22Rv1 (cell line): ENCODE data around the gene ANGPTL8.

ENCODE experiments used
- ZFX ChIP-seq: fragments of 450-650 bp; IDR thresholded peaks from 2 replicates; pipeline ENCODE4 v1.6.1; 2017; ENCODE audit warnings: antibody characterized with exemption, borderline replicate concordance
- TF ChIP-seq, protein P1 (sequence below): fragments of 450-650 bp; IDR thresholded peaks from 2 replicates; pipeline ENCODE4 v1.5.1; 2017; ENCODE audit warnings: mild to moderate bottlenecking

DNA sequence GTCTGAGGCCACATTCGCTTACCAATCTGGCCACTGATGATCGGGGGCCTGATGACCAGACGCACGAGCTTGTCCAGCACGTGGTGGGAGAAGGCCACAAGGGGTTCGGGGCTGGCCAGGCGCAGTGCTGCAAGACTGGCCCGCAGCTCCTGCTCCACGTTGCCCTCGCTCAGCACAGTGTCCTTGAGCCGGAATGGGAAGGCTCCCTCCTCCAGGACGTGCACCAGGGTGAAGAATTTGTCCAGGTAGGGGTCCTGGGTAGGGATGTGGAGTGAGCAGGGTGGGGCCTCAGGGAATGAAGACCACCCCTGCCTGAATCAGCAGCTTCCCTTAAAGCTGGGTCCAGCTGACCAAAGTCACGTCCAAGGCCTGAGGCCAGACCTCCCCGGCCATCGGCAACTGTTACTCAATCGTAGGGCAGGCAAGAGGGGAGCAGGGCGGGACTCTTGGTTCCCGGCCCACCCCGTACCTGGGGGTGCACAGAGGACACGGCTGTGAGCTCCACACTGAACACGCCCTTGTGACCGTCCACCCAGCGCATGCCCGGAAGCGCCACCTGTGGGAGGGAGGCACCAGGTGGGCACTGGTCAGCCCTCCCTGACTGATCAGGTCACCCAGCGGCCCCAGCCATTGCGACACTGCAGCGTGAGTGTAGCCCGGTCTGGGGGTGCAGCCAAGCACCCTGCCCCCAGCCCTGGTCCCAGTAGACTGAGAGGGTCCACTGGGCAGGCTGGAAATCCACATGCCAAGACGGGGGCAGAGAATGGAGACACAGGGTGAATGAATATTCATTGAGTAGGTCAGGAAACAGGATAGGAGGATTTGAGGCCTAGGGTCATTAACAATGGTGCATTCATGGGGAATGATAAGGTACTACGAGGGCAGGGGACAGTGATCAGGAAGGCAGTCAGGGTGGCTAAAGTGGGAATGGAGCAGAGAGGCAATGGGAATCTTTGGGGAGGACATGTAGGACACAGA is 2.8 kb upstream of the ANGPTL8 start:
- TF ChIP-seq, protein P1, sequence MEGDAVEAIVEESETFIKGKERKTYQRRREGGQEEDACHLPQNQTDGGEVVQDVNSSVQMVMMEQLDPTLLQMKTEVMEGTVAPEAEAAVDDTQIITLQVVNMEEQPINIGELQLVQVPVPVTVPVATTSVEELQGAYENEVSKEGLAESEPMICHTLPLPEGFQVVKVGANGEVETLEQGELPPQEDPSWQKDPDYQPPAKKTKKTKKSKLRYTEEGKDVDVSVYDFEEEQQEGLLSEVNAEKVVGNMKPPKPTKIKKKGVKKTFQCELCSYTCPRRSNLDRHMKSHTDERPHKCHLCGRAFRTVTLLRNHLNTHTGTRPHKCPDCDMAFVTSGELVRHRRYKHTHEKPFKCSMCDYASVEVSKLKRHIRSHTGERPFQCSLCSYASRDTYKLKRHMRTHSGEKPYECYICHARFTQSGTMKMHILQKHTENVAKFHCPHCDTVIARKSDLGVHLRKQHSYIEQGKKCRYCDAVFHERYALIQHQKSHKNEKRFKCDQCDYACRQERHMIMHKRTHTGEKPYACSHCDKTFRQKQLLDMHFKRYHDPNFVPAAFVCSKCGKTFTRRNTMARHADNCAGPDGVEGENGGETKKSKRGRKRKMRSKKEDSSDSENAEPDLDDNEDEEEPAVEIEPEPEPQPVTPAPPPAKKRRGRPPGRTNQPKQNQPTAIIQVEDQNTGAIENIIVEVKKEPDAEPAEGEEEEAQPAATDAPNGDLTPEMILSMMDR, result no peak
- TF ChIP-seq ZFX, result no peak
